Hepatic stellate cell (primary cell): Measurements from ENCODE around the gene SETD4.

ENCODE experiments used
- DNase-seq: peaks from one replicate; pipeline ENCODE4 v3.0.0; 2011; ENCODE audit warnings: low spot score

Gene SETD4

GRCh38 chr21:36047139-36047538 lies 13.2 kb downstream of the SETD4 start:
- no peak for DNase-seq

- no peak for DNase-seq
Observed at GRCh38 chr21:36045993-36046392, 14.3 kb downstream of the SETD4 start.

- DNase-seq = no peak
Observed at GRCh38 chr21:36044056-36044455, 16.3 kb downstream of the SETD4 start.

GRCh38 chr21:36041910-36042309 lies 18.4 kb downstream of the SETD4 start:
- DNase-seq = no peak

- DNase-seq = no peak
Observed at GRCh38 chr21:36040389-36040788, 19.9 kb downstream of the SETD4 start.

GRCh38 chr21:36039861-36040260 lies 20.5 kb downstream of the SETD4 start:
- no peak for DNase-seq

- DNase-seq = no peak
Observed at GRCh38 chr21:36038701-36039497, 21.4 kb downstream of the SETD4 start.

GRCh38 chr21:36035381-36035791 lies 24.9 kb downstream of the SETD4 start:
- no peak for DNase-seq

GRCh38 chr21:36034211-36034913 lies 26.0 kb downstream of the SETD4 start:
- no peak for DNase-seq

GRCh38 chr21:36032647-36033406 lies 27.5 kb downstream of the SETD4 start:
- DNase-seq = no peak

GRCh38 chr21:36030581-36031189 lies 29.6 kb downstream of the SETD4 start:
- DNase-seq = no peak

GRCh38 chr21:36029309-36029708 lies 31.0 kb downstream of the SETD4 start:
- DNase-seq = no peak

GRCh38 chr21:36028127-36029069 lies 31.9 kb downstream of the SETD4 start:
- peak; percentile 85 for DNase-seq

GRCh38 chr21:36027347-36027746 lies 33.0 kb downstream of the SETD4 start:
- peak; percentile 49 for DNase-seq

- no peak for DNase-seq
Observed at GRCh38 chr21:36024782-36025181, 35.5 kb downstream of the SETD4 start.

- DNase-seq = no peak
Observed at GRCh38 chr21:36023092-36023480, 37.2 kb downstream of the SETD4 start.

GRCh38 chr21:36022427-36023091 lies 37.8 kb downstream of the SETD4 start:
- peak; percentile 17 for DNase-seq

GRCh38 chr21:36021251-36021837 lies 39.0 kb downstream of the SETD4 start:
- DNase-seq = no peak

- DNase-seq = no peak
Observed at GRCh38 chr21:36015045-36015444, 45.3 kb downstream of the SETD4 start.

GRCh38 chr21:36010801-36011200 lies 49.5 kb downstream of the SETD4 start:
- DNase-seq = no peak
